Loucy (cell line): ENCODE results near the gene BCL3.

Source experiments
- H2AFZ ChIP-seq: fragments of 200-600 bp; sonication (generic); 2 replicates; pipeline ENCODE4 v1.6.0; 2016; ENCODE audit warnings: antibody characterized with exemption, mild to moderate bottlenecking, low read length, moderate library complexity
- H3F3A ChIP-seq: fragments of 200-600 bp; 2 replicates; pipeline ENCODE4 v1.6.0; 2016; ENCODE audit warnings: antibody characterized with exemption, low read depth, mild to moderate bottlenecking
- H3K27me3 ChIP-seq: fragments of 200-600 bp; sonication (generic); 2 replicates; pipeline ENCODE4 v1.6.1; 2014; ENCODE audit warnings: low read length, mild to moderate bottlenecking; ENCODE audit not compliant: insufficient read depth, poor library complexity, severe bottlenecking
- H3K36me3 ChIP-seq: fragments of 200-600 bp; sonication (generic); 2 replicates; pipeline ENCODE4 v1.6.1; 2016; ENCODE audit warnings: low read length; ENCODE audit not compliant: insufficient read depth
- H3K4me1 ChIP-seq: fragments of 200-600 bp; sonication (generic); 2 replicates; pipeline ENCODE4 v1.5.1; 2014; ENCODE audit warnings: low read length, mild to moderate bottlenecking; ENCODE audit not compliant: insufficient read depth, poor library complexity, severe bottlenecking
- H3K4me2 ChIP-seq: fragments of 200-600 bp; sonication (generic); 2 replicates; pipeline ENCODE4 v1.6.0; 2014; ENCODE audit warnings: antibody characterized with exemption, low read length, low read depth, mild to moderate bottlenecking; ENCODE audit not compliant: poor library complexity, severe bottlenecking
- H3K4me3 ChIP-seq: fragments of 200-600 bp; sonication (generic); 2 replicates; pipeline ENCODE4 v1.5.1; 2014; ENCODE audit warnings: low read length, mild to moderate bottlenecking, mixed read lengths; ENCODE audit not compliant: poor library complexity, severe bottlenecking
- H3K79me2 ChIP-seq: fragments of 200-600 bp; sonication (generic); 2 replicates; pipeline ENCODE4 v1.6.1; 2014; ENCODE audit warnings: low read length; ENCODE audit not compliant: insufficient read depth
- H3K9ac ChIP-seq: fragments of 200-600 bp; sonication (generic); 2 replicates; pipeline ENCODE4 v1.6.0; 2014; ENCODE audit warnings: mild to moderate bottlenecking, low read depth, low read length, moderate library complexity; ENCODE audit not compliant: poor library complexity, severe bottlenecking
- H3K9me2 ChIP-seq: fragments of 200-600 bp; sonication (generic); replicated peaks from 2 replicates; pipeline ENCODE4 v1.6.1; 2016; ENCODE audit warnings: low read depth, low read length, mixed read lengths
- H3K9me3 ChIP-seq: fragments of 200-600 bp; sonication (generic); 2 replicates; pipeline ENCODE4 v1.6.1; 2014; ENCODE audit warnings: mild to moderate bottlenecking, antibody characterized with exemption, low read length, low read depth; ENCODE audit not compliant: insufficient read depth
- H4K20me1 ChIP-seq: fragments of 200-600 bp; sonication (generic); 2 replicates; pipeline ENCODE4 v1.6.0; 2014; ENCODE audit warnings: antibody characterized with exemption, low read length, mild to moderate bottlenecking; ENCODE audit not compliant: insufficient read depth, poor library complexity, severe bottlenecking
- CTCF ChIP-seq: fragments of 200-600 bp; sonication (generic); conservative IDR thresholded peaks from 2 replicates; pipeline ENCODE4 v1.5.1; 2014; ENCODE audit warnings: mild to moderate bottlenecking, antibody characterized with exemption, low read length
- EZH2phosphoT487 ChIP-seq: fragments of 200-600 bp; IDR thresholded peaks from 2 replicates; pipeline ENCODE4 v1.6.1; 2018; ENCODE audit warnings: antibody characterized with exemption, mild to moderate bottlenecking, moderate library complexity, borderline replicate concordance

The BCL3 gene

DNA sequence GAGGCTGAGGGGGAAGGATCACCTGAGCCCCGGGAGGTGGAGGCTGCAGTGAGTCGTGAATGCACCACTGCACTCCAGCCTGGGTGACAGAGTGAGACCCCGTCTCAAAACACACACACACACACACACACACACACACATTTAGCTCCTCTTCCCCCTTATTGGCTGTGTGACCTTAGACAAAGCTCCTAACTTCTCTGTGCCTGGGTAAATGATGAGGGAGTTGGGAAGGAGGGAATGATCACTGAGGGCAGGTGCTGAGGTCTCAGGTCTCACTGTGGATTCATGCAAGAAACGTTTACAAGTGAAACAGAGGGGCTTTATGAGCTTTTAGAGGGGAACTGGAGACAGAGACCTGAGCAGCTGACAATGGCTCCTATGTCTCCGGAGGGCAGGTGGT lies 16.9 kb upstream of the BCL3 start:
- Histone ChIP-seq H3K9ac (no peak overlapping the region), H3K79me2 (no peaks in the 10 kb centered on the region), H3K9me3 (no peaks in the 10 kb centered on the region), H3K4me3 (no peak overlapping the region), H3F3A (no peaks in the 10 kb centered on the region), H4K20me1 (no peaks in the 10 kb centered on the region), H3K9me2 (no peaks in the 10 kb centered on the region), H3K36me3 (no peaks in the 10 kb centered on the region), H3K27me3 (no peaks in the 10 kb centered on the region), H3K4me1 (no peaks in the 10 kb centered on the region), H2AFZ (no peak overlapping the region), H3K4me2 (no peak overlapping the region)
- no peak for TF ChIP-seq EZH2phosphoT487
- no peak for TF ChIP-seq CTCF

DNA sequence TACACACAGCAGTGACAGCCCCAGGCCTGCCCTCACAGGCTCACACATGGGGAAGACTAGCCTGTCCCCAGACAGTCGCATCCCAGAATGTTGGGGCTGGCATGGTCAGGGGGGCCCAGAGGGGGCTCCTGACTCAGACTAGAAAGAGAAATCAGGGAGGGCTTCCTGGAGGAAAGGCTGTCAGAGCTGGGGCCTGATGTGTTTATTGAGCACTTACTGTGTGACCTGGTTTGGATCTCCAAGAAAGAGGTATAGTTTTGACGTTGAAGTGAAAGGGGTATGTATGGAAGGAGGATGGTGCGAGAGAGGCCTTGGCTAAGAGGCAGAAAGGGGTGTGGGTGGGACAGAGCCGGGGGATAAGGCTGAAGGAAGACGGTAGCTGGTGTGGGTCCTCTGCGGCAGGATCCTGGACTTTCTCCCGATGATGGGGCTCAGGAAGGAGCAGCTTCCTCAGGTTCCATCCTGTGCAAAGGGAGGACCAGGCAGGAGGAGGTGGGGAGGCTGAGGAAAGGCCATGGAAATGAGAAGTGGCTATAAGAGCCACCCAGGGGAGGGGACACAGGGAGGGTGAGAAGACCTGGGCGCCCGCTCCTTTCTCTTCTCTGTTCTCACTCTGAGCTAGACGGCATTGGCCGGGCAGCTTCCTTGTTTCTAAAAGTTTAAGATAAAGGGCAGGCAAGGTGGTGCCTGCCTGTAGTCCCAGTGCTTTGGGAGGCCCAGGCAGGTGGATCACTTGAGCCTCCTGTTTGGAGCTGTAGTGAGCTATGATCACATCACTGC lies 16.1 kb upstream of the BCL3 start:
- no peaks in the 10 kb centered on the region for H3K36me3 ChIP-seq
- no peak overlapping the region for H2AFZ ChIP-seq
- no peak overlapping the region for H3K4me2 ChIP-seq
- H4K20me1 ChIP-seq: no peaks in the 10 kb centered on the region
- no peaks in the 10 kb centered on the region for H3K27me3 ChIP-seq
- no peaks in the 10 kb centered on the region for H3K79me2 ChIP-seq
- H3K9me2 ChIP-seq: no peaks in the 10 kb centered on the region
- no peaks in the 10 kb centered on the region for H3K9me3 ChIP-seq
- no peaks in the 10 kb centered on the region for H3K4me1 ChIP-seq
- no peak for TF ChIP-seq CTCF
- no peak for TF ChIP-seq EZH2phosphoT487
- H3K4me3 ChIP-seq: no peak overlapping the region
- H3F3A ChIP-seq: no peaks in the 10 kb centered on the region
- no peak overlapping the region for H3K9ac ChIP-seq

DNA sequence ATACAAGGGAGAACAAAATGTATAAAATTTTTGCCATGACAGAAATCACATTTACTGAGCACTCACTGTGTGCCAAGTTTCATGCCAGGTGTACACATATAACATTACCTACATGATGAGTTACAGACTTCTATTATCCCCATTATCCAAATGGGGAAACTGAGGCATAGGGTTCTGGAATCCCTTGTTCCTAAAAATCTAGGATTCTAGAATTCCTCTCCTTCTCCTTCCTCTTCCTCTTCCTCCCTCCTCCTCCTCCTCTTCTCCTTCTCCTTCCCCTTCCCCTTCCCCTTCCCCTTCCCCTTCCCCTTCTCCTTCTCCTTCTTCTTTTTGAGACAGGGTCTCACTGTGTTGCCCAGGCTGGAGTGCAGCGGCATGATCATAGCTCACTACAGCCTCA lies 14.2 kb upstream of the BCL3 start:
- no peak overlapping the region for H3K4me2 ChIP-seq
- H3K79me2 ChIP-seq: no peaks in the 10 kb centered on the region
- no peaks in the 10 kb centered on the region for H3K36me3 ChIP-seq
- H3K27me3 ChIP-seq: no peaks in the 10 kb centered on the region
- H3K4me3 ChIP-seq: no peak overlapping the region
- TF ChIP-seq CTCF: no peak
- H3K9me3 ChIP-seq: no peaks in the 10 kb centered on the region
- no peak overlapping the region for H3K9ac ChIP-seq
- no peaks in the 10 kb centered on the region for H3K4me1 ChIP-seq
- H2AFZ ChIP-seq: no peak overlapping the region
- no peaks in the 10 kb centered on the region for H3F3A ChIP-seq
- H3K9me2 ChIP-seq: no peaks in the 10 kb centered on the region
- H4K20me1 ChIP-seq: no peaks in the 10 kb centered on the region
